ENCODE results near the gene HGS. TPM values are rescaled to one million over a fixed set of nuclear protein-coding genes. Genes with fewer than 3 reads are reported as not detected.

The HGS gene
- total RNA-seq, 2 experiments from 2014 or later = 118 to 127 TPM

DNA sequence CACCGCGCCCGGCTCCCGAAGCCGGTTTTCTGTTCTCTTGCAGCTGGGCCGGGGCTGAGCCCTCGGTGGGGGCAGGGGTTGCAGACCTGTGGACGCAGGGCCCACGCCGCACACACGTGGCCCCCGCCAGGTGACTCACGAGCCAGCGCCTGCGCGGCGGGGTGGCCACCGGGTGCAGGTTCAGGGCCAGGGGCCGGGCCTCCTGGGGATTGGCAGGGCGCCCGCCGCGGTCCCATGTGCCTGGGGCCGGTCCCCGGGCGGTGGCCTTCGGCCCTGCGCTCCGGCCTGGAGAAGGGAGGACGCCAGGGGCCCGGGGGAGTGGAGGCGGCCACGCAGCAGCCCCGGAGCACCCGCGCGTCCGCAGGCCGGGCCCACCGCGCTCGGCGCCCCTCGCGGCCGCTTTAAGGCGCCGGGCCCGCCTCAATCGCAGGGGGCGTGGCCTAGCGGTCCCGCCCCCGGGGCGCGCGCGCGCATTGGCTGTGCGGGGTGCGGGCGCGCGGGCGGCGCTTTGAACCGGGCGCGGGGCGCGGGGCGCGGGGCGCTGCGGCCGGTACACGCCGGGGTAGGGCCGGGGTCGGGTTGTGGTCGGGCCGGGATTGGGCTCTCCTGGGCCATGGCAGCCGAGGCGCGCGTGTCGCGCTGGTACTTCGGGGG is 28.1 kb downstream of the HGS start, which contains the start of gene SLC25A10:
SLC25A10 (plus strand) TSS at position 471 of the 654 bp plus-strand sequence; CDS start at position 614, 143 bp downstream.
- Mint-ChIP-seq H3K9me3 (no peaks in the 10 kb centered on the region), H3K4me3 (peak within 1 kb of the TSS; percentile 90), H3K27ac (peak within 1 kb of the TSS; percentile 77), H3K27me3 (no peaks in the 10 kb centered on the region), H3K4me1 (ENCODE audit: low read depth) (peaks cover 27% of the 10 kb centered on the region), H3K36me3 (ENCODE audit: low read depth) (peaks cover under 1% of the 10 kb centered on the region)
- TF ChIP-seq, protein P1, sequence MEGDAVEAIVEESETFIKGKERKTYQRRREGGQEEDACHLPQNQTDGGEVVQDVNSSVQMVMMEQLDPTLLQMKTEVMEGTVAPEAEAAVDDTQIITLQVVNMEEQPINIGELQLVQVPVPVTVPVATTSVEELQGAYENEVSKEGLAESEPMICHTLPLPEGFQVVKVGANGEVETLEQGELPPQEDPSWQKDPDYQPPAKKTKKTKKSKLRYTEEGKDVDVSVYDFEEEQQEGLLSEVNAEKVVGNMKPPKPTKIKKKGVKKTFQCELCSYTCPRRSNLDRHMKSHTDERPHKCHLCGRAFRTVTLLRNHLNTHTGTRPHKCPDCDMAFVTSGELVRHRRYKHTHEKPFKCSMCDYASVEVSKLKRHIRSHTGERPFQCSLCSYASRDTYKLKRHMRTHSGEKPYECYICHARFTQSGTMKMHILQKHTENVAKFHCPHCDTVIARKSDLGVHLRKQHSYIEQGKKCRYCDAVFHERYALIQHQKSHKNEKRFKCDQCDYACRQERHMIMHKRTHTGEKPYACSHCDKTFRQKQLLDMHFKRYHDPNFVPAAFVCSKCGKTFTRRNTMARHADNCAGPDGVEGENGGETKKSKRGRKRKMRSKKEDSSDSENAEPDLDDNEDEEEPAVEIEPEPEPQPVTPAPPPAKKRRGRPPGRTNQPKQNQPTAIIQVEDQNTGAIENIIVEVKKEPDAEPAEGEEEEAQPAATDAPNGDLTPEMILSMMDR (IDR thresholded peaks at IDR 0.05) = peak; percentile 17
- ChIA-PET CTCF (interaction anchor here (0.7 kb wide), 2 partner anchors 28 to 204 kb away, joined by 3 read pairs; partner anchors contain the start of genes ARL16 and HGS), POLR2A (interaction anchor here (0.6 to 1.4 kb wide), 4 partner anchors 9 to 1320 kb away, joined by 3 to 13 read pairs (median 6); partner anchors contain the start of genes ARL16, HGS and MRPL12)
- Histone ChIP-seq H3K36me3 (ENCODE audit: insufficient read depth, low read length) (peaks cover 9% of the 10 kb centered on the region), H3K4me3 (ENCODE audit: low read length) (peak within 1 kb of the TSS; percentile 49), H3K4me1 (ENCODE audit: insufficient read depth, low read length) (peaks cover 31% of the 10 kb centered on the region), H3K27me3 (ENCODE audit: control insufficient read depth in 1 of 2, insufficient read depth in 2 of 2, low read length in 2 of 2) (no peaks in the 10 kb centered on the region), H3K27ac (ENCODE audit: low read depth in 1 of 2, low read length in 2 of 2) (no peak within 1 kb of the TSS), H3K9me3 (ENCODE audit: control insufficient read depth in 1 of 2, insufficient read depth in 1 of 2, low read length in 2 of 2) (no peaks in the 10 kb centered on the region)
- ATAC-seq (ENCODE audit: poor library complexity) (peak; percentile 80), DNase-seq (peak; percentile 53 to 91 (median 72))
- intact Hi-C loops (cut with DNase I, micrococcal nuclease) = loop anchor here in 1 of 2 experiments (1.0 to 2.0 kb wide), 3 partner anchors 9 to 149 kb away; partner anchors contain the start of genes MRPL12, NPLOC4, P4HB and TSPAN10

DNA sequence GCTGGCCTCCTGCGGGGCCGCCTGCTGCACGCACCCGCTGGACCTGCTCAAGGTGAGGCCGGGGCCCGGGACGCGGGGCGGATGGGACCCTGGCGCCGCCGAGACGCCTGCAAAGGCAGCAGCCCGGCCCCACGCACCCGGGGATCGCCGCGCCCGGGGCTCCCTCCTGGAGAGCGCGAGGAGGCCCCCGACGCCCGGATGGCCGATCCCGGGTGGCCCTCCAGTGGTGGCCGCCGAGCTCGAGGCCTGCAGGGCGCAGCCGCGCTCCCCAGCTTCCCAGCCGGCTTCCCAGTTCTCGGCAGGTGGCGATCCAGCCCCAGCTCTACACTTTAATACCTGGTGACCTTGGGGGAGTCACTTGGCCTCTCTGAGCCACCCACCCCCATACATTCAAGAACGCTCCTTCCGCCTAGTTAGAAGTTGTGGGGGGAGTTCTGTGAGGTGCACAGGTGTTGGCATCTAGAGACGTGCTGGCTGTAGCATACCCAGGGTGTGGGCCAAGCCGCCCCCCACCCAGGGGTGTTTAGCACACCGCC is 28.7 kb downstream of the HGS start:
- H3K4me1 Mint-ChIP-seq (ENCODE audit: low read depth) = peaks cover 27% of the 10 kb centered on the region
- peak overlapping the region; percentile 90 for H3K4me3 Mint-ChIP-seq
- intact Hi-C loops (cut with DNase I, micrococcal nuclease) = loop anchor here in 1 of 2 experiments (2.0 kb wide), 1 partner anchor 148 kb away; the partner anchor contains the start of gene P4HB

DNA sequence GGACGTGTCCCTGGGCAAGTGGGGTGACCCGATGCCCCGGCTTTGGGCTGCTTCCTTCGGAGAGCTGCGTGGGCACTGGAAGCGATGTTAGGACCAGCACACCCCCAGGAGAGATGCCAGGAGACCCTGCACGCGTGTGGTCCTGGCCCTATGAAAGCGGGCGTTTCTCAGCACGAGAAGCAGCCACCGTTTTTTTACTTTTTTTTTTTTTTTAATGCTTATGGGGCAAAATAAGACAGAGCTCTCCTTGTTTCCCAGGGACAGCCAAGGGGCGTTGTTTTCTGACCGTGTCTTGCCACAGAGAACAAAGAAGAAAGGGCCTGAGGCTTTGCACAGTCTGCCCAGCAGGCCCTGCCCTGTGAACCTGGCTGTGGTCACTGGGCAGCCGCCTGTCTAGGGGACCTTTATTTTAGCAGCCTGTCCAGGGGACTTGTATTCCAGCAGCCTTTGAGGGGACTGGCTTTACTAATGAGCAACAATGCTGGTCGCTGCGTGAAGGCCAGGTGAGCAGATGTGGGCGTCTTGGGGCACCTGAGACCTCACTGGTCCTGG is 29.3 kb downstream of the HGS start:
- intact Hi-C loops (cut with DNase I, micrococcal nuclease) = loop anchor here in 1 of 2 experiments (2.0 kb wide), 1 partner anchor 148 kb away; the partner anchor contains the start of gene P4HB
- H3K9me3 Mint-ChIP-seq = no peaks in the 10 kb centered on the region

More for the DNA sequence above, 28.7 kb downstream of the HGS start:
- Histone ChIP-seq H3K4me1 (ENCODE audit: insufficient read depth, low read length) (peaks cover 31% of the 10 kb centered on the region), H3K9me3 (ENCODE audit: control insufficient read depth in 1 of 2, insufficient read depth in 1 of 2, low read length in 2 of 2) (no peaks in the 10 kb centered on the region), H3K36me3 (ENCODE audit: insufficient read depth, low read length) (peaks cover 3% of the 10 kb centered on the region), H3K27me3 (ENCODE audit: control insufficient read depth in 1 of 2, insufficient read depth in 2 of 2, low read length in 2 of 2) (no peaks in the 10 kb centered on the region), H3K4me3 (ENCODE audit: low read length) (peak overlapping the region; percentile 44), H3K27ac (ENCODE audit: low read depth in 1 of 2, low read length in 2 of 2) (no peak overlapping the region)
- H3K36me3 Mint-ChIP-seq (ENCODE audit: low read depth) = no peaks in the 10 kb centered on the region
- ATAC-seq (ENCODE audit: poor library complexity) = peak; percentile 2
- CTCF ChIA-PET = no interaction called here
- H3K27me3 Mint-ChIP-seq = no peaks in the 10 kb centered on the region
- POLR2A ChIA-PET = no interaction called here
- no peak overlapping the region for H3K27ac Mint-ChIP-seq
- no peaks in the 10 kb centered on the region for H3K9me3 Mint-ChIP-seq
- DNase-seq = peak in 1 of 14 experiments; percentile 49
- TF ChIP-seq, protein P1 (IDR thresholded peaks at IDR 0.05) = no peak

More for the DNA sequence above, 29.3 kb downstream of the HGS start:
- TF ChIP-seq, protein P1 (IDR thresholded peaks at IDR 0.05) = no peak
- Histone ChIP-seq H3K9me3 (ENCODE audit: control insufficient read depth in 1 of 2, insufficient read depth in 1 of 2, low read length in 2 of 2) (no peaks in the 10 kb centered on the region), H3K36me3 (ENCODE audit: insufficient read depth, low read length) (peaks cover under 1% of the 10 kb centered on the region), H3K4me1 (ENCODE audit: insufficient read depth, low read length) (peaks cover 31% of the 10 kb centered on the region), H3K4me3 (ENCODE audit: low read length) (peak overlapping the region; percentile 44), H3K27me3 (ENCODE audit: control insufficient read depth in 1 of 2, insufficient read depth in 2 of 2, low read length in 2 of 2) (no peaks in the 10 kb centered on the region), H3K27ac (ENCODE audit: low read depth in 1 of 2, low read length in 2 of 2) (no peak overlapping the region)
- H3K27me3 Mint-ChIP-seq = no peaks in the 10 kb centered on the region
- DNase-seq (peak in 2 of 14 experiments; percentile 30 to 41), ATAC-seq (ENCODE audit: poor library complexity) (no peak)
- no peak overlapping the region for H3K27ac Mint-ChIP-seq
- ChIA-PET POLR2A (no interaction called here), CTCF (no interaction called here)
- peaks cover 27% of the 10 kb centered on the region for H3K4me1 Mint-ChIP-seq (ENCODE audit: low read depth)
- H3K4me3 Mint-ChIP-seq = peak overlapping the region; percentile 90
- no peaks in the 10 kb centered on the region for H3K36me3 Mint-ChIP-seq (ENCODE audit: low read depth)

Data from CD4-positive, alpha-beta T cell (primary cell).